Measurements from ENCODE around the gene METTL8.
"Not testable (repeated sequence)": the region's sequence is repeated elsewhere in the genome, so short reads cannot be mapped to it uniquely, and the experiment has no call there.

GRCh38 chr2:171311589-171311988 lies 122.2 kb downstream of the METTL8 start:
- not testable (repeated sequence) for TF ChIP-seq CTCF, POLR2A (IDR thresholded peaks at IDR 0.05)
